H4 (cell line): ENCODE results near the gene CLDN6. TPM values are rescaled to one million over a fixed set of nuclear protein-coding genes. Genes with fewer than 3 reads are reported as not detected.

ENCODE experiments used
- DNase-seq: peaks from one replicate; pipeline ENCODE4 v3.0.0-alpha.2; 2015; ENCODE audit warnings: low spot score
- total RNA-seq: library from RNA; depleted of rRNA; stranded (reverse); fragments of >200 nt; shearing (Covaris generic); gene quantifications from 2 replicates; pipeline ENCODE4 v1.2.3, GENCODE V29; 2014

CLDN6 gene
- total RNA-seq, 1 experiment from 2014 or later, result 2.0 TPM

DNA sequence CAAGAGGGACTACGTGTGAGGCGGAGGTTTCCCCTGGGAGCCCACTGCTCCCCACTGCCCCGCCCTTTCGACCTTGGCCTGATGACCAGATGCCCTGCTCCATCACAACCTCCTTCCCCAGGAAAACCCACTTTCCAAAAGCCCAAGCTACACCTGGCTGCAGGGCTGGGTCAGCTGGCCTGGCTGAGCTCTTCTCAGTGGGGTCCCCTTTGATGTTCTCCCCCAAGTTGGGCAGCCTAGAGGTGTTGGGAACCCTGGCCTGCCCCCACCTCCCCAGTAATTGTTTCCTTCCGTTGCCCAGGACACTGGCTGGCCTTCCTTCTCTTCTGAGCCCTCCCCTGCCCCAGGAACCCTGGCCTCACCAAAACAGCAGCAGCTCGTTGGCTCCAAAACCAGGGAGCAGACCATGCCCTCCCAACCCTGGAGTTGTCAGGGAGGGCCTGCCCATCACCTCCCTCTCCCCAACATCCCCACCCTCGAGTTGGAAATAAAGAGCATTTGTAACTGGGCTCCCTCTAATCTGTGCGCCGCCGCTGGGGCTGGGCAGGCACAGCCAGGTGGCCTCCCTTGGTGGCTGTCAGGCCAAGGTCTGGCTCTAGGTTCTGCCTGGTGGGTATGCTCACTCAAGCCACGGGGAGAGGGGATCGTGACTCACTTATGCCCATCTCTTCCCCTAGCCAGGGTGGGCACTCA is 3.8 kb downstream of the CLDN6 start:
- DNase-seq, result no peak

DNA sequence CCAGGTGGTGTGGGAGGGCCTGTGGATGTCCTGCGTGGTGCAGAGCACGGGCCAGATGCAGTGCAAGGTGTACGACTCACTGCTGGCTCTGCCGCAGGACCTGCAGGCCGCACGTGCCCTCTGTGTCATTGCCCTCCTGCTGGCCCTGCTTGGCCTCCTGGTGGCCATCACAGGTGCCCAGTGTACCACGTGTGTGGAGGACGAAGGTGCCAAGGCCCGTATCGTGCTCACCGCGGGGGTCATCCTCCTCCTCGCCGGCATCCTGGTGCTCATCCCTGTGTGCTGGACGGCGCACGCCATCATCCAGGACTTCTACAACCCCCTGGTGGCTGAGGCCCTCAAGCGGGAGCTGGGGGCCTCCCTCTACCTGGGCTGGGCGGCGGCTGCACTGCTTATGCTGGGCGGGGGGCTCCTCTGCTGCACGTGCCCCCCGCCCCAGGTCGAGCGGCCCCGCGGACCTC is 4.5 kb downstream of the CLDN6 start:
- no peak for DNase-seq

DNA sequence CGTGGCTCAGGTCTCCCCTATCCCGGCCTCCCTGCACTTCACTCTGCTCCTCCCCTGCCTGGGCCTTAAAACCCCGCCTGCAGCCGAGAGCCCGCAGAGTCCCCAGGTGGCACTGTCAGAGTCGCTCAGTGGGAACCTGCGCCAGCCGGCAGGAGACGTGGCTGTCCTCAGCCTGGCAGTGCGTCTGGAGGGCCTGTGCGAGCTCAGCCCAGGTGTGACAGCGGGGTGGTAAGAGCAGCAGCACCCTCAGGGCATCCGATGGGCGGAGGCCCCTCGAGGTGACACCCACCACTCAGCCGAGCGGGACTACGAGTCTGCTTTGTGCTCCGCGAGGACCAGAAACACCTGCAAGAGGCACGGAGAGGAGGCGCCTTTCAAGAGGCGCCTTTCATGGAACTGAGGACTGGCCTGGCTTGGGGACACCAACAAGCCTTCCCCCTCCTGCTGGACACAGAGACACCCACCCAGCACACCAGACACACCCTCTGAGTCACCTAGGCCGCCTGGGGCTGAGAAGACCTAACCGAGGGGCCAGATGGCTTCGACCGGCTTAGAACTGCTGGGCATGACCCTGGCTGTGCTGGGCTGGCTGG is 5.1 kb downstream of the CLDN6 start, which contains the start of gene CLDN9:
TSS of gene CLDN9 (plus strand) at position 96 of the 593 bp plus-strand sequence. CDS start at position 536, 440 bp downstream.
- no peak for DNase-seq

DNA sequence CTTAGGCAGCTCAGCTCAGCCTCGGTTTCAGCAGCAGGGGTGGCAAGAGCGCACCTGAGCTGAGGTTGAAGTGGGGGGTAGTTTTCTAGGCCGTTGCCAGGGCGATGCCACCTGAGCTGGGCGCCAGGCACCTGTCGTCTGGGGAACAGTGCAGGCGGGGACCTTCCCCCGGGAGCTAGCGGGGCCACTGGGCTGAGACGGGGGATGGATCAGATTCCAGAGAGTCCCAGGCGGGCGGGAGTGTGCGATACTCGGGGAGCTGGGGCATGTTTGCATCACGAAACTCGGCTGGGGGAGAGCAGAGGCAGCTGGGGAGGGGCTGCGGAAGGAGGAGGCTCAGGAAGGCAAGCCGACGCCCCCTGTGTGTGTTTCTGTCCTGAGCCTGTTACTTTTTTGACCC is 5.7 kb downstream of the CLDN6 start:
- no peak for DNase-seq

DNA sequence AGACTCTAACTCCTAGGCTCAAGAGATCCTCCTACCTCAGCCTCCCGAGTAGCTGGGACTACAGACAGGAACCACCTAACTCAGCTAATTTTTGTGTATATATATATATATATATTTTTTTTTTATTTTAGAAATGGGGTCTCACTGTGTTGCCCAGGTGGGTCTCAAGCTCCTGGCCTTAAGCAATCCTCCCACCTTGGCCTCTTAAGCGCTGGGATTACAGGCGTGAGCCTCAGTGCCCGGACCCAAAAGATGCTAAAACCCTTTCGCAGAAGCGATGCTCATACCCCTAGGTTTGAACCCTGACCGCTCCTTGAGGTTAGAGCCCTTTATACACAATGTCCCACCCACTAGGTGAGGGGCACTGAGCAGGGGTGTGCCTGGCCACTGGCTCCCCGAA is 7.5 kb downstream of the CLDN6 start:
- DNase-seq, result no peak

DNA sequence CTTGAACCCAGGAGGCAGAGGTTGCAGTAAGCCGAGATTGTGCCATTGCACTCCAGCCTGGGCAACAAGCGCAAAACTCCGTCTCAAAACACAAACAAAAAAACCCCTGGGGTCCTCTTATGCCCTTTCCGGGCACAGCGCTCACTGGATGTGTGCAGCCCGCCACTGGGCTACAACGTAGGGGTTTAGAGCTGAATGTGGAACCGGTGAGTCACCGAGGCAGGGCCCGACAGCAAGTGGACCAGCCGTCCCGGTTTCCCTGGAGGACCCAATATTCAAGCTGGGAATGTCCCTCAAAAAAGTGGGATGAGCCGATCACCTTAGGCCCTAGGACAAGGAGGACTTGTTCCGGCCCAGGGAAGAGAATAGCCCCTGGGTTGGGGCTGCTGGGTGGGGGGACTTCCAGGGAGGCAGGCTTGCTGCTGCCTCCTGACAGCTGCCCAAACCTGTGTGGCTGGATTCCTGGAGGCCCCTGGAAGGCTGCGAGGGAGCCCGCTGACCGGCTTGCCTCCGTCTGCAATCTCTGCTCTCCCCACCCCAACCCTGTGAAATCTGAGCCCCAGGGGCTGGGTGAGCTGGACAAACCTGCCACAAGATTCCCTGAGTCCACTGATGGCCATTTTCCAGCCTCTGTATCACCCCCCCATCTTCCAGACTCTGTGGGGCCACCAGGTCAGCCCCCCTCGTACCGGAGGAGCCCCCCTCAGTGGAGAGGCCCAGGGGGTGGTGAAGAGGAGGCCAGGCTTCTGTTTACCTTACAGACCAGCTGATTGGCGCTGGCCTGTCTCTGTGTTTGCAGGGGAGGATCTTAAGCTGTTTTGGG is 8.2 kb downstream of the CLDN6 start:
- DNase-seq, result no peak

DNA sequence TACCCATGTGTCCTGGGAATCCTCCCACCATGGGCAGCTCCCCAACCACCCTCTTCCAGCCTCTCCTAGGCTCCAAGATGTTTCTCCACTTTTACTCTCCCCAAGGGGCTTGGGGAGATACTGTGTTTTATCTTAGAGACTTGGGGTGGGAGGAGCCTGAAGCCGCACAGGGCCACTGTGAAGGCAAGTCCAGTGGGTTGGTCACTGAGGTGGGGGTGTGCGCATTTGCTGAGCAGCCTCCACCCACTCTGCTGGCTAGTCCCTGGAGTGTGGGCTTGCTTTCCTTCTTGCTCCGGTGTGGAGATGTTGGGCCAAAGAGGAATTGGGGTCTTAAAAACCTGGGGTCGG is 9.3 kb downstream of the CLDN6 start:
- DNase-seq, result no peak

DNA sequence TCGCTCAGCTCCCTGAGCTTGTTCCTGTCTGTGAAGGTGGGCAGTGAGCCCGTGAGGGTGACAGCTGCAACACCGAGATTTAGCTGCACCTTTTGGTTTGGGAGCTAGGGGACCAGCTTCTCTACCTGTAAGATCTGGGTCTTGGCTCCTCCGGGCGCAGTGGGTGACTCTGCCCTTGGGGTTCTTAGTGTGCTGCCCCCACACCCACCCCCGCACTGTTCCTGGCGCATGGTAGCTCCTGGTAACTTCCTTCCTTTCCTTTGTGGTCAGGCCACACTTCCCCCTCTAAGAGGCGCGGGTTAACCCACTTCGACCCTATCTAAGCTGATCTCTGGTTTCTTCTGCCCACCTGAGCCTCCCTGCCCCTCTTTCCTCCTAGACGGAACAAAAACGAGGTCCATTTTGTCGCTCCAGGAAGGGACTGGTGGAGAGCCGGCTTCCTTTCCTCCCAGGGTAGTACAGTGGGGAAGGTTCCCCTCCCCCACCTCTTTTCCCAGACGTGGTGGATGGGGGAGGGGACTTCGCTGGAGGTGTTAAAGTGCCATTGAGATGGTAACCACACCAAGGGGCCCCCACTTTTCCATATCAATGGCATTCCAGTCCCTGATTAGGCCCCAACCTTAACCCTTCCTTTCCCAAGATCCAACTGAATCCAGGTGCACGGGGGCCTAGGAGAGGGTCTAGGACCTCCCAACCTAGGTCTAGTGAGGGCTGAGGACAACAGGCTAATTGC is 9.9 kb downstream of the CLDN6 start:
- no peak for DNase-seq

DNA sequence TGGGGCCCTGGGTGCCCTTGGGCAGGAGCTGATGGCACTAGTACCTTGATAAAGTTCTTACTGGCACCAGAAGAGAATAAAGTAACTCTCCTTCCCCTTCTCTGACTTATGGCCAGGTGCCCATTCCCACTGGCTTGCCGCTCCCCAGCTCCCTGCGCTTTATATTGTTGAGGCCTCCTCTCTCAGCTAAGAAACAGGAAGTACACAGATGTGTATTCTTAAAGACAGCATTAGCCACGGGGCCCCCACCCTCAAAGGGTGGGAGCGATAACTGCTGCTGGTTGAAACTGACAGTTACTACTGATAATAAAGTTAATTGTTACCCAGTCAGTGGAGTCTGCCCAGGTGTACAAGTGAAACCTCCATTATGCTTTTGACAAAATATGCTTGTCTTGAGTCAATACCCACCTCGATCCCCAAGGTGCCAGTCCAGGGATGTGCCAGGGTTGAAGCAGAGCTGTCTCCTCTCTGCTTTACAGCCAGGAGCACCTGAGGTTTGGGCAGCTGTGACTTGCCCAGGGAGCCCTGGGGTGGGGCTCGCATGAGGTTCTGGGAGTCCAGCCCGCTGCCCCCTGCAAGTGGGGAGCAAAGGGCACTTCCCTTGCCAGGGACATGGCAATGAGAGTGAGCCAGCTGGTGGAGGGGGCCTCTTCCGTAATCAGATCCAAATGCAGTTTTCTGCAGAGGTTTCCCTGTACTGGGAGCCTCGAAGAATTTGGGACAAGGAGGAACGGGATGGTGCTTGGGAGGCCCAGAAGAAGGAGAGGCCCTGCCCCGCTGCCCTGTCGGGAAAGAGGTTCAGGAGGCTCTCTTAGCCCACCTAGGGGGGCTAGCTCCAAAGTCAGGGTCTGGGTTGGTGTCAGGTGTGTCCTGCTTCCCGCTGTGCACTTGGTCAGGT is 10.7 kb downstream of the CLDN6 start:
- no peak for DNase-seq

DNA sequence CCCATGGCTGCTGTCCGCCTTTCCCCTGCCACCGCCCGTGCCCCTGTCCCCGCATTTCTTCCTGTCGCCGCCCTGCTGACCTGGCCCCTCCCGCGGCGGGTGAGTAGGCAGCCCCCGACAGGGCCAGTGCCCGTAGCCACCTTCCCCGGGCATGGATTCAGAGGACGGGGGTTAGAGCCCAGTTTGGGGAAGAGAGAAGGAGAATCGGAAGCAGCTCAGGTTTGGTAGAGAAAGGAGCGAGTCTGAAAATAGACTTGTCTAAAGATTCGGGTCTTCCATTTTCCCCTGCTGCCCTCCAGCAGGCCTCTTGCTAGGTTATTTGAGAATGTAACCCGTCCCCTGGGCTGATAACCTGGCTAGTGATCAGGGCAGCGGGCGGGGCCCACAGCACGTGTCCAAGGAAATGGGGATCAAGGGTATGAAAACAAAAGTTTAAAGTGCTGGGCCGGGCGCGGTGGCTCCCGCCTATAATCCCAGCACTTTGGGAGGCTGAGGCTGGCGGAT is 13.2 kb downstream of the CLDN6 start:
- DNase-seq, result no peak

DNA sequence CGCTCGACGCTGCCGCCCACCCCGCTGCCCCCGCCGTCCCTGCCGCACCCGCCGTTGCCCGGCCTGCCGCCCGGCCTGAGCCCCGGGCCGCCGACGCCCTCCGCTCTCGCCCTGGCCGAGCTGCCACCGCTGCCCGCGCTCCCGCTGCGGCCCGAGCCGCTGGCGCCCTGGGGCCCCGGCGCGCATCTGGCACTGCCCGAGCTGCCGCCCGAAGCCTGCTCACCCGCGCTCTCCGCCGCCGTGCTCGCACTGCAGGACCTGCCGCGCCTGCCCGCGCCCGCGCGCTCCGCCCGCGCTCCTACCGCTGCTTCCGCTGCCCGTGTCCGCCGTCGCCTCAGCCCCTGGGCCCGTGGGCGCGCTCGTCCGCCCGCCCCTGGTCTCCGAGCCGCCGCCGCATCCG is 13.7 kb downstream of the CLDN6 start:
- no peak for DNase-seq

DNA sequence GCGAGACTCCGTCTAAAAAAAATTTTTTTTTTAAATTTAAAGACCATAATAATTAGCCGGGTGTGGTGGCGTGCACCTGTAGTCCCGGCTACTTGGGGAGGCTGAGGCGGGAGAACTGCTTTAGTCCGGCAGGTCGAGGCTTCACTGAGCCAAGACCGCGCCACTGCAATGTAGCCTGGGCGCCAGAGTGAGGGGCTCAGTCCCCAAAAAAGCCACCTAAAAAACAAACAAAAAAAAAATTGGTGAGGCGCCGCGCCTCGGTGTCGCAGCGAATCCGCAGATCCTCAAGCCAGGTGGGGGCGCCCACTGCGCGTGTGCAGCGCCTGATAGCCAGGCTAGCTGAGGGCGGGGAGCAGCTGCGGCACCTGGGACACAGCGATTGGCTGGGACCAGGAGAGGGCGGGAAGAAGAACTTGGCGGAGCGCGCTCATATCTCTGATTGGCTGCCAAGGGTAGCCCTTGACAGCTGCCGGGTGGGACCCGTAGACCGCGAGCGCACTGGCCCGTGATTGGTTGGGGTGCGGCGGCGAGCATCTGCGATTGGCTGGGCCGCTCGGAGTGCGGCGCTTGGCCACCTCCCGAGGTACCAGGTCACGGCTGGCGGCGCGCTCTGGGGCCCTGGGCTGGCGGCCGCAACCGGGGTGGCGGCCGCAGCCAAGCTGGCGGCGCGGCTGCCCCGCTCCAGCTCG is 14.3 kb downstream of the CLDN6 start:
- peak; percentile 98 for DNase-seq

DNA sequence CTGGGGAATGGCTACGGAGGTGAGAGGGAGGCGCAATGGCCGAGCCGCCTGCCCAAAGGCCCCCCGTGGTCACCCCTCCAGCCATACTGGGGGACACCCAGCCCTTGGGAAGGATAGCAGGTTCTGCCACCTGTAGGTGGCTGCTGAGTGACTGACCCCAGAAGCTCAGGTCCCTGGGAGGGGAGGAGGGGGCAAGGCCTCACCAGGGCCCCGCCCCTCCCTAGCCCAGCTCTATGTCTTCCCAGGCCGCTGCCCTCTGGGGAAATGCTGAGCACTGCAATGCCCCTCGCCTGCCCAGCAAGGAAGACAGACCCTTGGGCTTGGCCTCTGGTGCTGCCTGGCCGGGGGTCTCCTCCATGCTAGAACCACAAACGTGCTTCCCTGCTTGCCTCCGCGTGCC is 16.7 kb downstream of the CLDN6 start:
- DNase-seq, result no peak

DNA sequence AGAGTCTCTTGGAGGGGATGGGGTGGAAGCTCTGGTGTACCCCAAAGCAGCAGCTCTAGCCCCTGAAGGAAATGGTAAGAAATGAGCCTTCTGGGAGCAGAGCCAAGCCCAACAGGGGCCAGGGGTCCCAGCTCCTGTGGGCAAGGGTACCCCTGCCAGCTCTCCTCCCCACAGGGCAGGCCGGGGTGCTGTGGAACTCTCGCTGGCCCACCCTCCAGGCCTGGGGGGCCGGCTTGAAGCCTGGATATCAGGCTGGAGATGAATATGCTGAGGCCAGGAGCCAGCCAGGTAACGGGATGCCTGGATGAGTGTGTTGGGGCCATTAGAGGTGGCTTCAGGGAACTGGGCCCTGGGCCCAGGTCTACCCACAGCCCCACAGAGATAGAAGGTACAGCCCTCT is 17.4 kb downstream of the CLDN6 start:
- no peak for DNase-seq

DNA sequence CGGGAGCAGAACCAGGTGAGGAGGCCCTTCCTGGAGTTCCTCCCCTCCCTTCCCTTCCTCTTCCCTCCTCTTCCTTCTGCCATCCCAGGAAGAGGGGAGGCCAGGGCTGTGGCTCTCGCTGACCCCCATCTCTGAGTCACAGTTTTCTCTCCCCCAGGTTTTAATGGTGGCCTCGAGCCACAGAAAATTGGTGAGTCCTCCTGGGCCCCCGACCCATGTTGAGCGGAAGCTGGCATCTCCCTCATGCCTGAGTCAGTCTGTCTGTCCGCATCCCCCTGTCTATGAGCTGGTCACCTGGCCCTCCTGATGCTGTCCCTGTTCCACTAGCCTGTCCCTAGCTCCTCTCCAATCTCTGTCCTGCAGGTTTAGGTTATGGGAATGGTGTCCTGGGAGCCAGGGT is 18.1 kb downstream of the CLDN6 start:
- no peak for DNase-seq

DNA sequence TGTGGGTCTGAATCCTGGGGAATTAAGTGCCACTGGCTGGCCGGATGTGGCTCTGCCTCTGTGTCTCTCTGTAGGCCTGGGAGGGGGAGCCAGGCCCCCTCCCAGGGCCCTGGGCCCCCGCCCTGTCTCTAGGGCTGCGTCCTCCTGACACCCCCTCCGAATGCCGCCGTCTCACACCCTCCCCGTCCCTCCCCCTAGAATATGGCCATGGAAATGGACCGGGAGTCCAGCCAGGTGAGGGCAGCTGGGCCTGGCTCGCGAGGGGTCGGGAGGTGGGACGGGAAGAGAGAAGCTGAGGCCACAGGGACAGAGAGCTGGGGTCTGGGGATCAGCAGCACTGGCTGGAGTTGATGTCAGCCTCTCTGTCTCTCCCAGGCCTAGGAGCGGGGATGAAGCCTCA is 21.7 kb downstream of the CLDN6 start:
- no peak for DNase-seq

DNA sequence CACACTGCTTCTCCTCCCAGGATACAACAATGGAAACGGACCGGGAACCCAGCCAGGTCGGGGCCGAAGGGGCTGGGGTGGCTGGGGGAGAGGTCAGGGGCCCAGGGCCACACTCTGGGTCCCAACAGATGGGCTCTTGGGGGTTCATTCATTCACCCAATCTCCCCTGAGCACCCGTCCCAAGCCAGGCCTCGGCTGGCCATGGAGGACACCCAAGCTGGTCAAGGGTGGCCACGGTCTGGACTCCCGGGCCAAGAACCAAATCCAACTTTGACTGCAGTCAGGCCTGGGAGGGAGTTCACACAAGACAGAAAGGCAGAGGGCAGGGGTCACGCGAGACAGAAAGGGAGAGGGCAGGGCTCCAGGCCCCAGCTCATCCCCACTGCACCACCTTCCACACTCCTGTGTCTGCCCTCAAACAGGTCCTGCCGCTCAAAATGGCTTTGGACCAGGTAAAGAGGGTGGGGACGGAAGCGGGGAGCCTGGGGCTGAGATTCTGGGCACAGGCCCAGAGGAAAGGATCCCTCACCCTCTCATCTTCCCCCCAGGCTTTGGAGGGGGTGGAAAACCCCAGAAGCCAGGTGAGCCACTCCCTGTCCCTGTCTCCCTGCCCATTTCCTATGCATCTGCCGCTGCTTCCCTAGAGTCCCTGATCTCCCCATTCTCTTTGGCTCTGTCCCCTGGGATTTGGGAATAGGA is 25.5 kb downstream of the CLDN6 start:
- no peak for DNase-seq

DNA sequence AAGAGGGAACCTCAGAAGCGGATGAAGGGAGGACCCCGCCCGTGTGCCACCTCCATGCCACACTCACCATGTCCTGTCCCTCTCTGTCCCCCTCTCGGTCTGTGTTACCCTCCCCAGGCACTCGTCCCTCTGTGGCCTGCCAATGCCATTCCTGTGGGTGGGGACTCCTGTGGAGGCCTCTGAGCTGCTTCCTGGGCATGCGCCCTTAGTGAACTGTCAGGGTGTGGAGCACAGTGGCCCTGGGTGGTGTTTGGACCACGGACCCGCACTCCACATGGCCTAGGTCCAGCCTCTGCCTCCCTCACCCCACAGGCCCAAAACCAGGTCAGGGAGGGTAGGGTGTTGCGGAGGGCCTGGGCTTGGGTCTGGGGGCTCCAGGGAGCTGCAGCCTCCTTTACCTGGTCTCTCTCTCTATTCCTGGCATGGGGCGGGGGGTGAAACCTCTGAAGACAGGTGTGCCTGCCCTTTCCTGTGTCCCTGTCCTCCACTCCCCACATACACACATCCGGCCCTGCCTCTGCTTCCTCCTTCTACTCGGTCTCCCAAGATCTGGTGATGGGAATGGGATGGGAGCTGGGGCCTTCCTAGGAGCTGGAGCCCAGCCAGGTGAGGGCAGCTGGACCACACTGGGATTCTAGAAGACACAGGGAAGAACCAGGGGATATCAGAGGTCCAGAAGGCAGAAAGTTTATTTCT is 26.3 kb downstream of the CLDN6 start:
- no peak for DNase-seq

DNA sequence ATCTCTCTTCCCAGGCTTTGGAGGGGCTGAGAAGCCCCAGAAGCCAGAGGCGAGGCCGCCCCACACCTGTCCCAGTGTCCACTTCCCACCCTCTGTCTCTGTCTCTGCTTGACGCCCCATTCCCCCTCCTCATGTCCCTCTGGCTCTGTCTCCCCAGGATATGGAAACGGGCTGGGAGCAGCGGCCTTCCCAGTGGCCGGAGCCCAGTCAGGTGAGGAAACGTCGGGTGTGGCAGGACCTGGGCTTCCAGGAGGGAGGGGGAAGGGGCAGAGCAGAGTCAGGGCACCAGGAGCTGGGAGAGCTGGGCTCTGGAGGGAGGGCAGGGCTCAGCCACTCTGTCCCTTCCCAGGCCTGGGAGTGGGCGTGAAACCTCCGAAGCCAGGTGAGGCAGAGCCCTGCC is 27.1 kb downstream of the CLDN6 start:
- no peak for DNase-seq
